Suprapubic skin (tissue), 4 donors: Measurements from ENCODE around the gene FUT1.

ENCODE experiments used
- CTCF ChIP-seq, 2 donors: fragments of 200-600 bp in 1 of 2; fragments of 450-650 bp in 1 of 2; sonication (generic) in 1 of 2; IDR thresholded peaks; one replicate each; pipeline ENCODE4 v1.5.1; 2016 to 2019; ENCODE audit warnings: antibody characterized with exemption in 2 of 2, mild to moderate bottlenecking in 1 of 2, moderate library complexity in 1 of 2
- POLR2A ChIP-seq, 2 donors: fragments of 450-650 bp; IDR thresholded peaks; one replicate each; pipeline ENCODE4 v1.6.1; 2017; ENCODE audit warnings: antibody characterized with exemption in 2 of 2, mild to moderate bottlenecking in 2 of 2, moderate library complexity in 2 of 2
- POLR2AphosphoS5 ChIP-seq, 3 donors: sonication (generic); formaldehyde crosslinking; IDR thresholded peaks; one replicate each; pipeline ENCODE4 v1.6.1; 2017; ENCODE audit warnings: antibody characterized with exemption in 3 of 3

GRCh38 chr19:48735031-48735615, 17.3 kb downstream of the FUT1 start:
- no peak for TF ChIP-seq POLR2AphosphoS5 (IDR thresholded peaks at IDR 0.05)
- TF ChIP-seq CTCF (IDR thresholded peaks at IDR 0.05), result no peak
- no peak for TF ChIP-seq POLR2A (IDR thresholded peaks at IDR 0.05)
